H1 (cell line): ENCODE results near the gene KCNE4. TPM values are rescaled to one million over a fixed set of nuclear protein-coding genes. Genes with fewer than 3 reads are reported as not detected.

ENCODE experiments used
- ATF2 ChIP-seq: IDR thresholded peaks from 2 replicates; pipeline ENCODE4 v1.6.1; 2012; ENCODE audit warnings: low read length, inconsistent platforms
- CHD1 ChIP-seq: IDR thresholded peaks from 2 replicates; pipeline ENCODE4 v1.6.1; 2012; ENCODE audit warnings: low read depth, low read length, improper control_type of control experiment
- CREB1 ChIP-seq: IDR thresholded peaks from 2 replicates; pipeline ENCODE4 v1.6.1; 2012; ENCODE audit warnings: inconsistent platforms
- TEAD4 ChIP-seq: IDR thresholded peaks from 2 replicates; pipeline ENCODE4 v1.6.1; 2012; ENCODE audit warnings: low read depth, low read length, inconsistent platforms, mixed read lengths
- polyA plus RNA-seq, 7 experiments: library from polyadenylated mRNA; depleted of rRNA in 3 of 7; stranded (reverse) in 5 of 7; unstranded in 2 of 7; fragments of >200 nt in 5 of 7; fragments of 200-250 nt in 2 of 7; gene quantifications; 1 replicate in 5 of 7; 2 replicates in 1 of 7; 4 replicates in 1 of 7; pipeline versions ENCODE4 v1.2.1 to v1.2.3, GENCODE V29; 2011 to 2013; ENCODE audit warnings: missing spikeins in 2 of 7, mixed read lengths in 2 of 7
- total RNA-seq: library from RNA; stranded (reverse); fragmentation: NEBNext Ultra II Directional; extraction: Animal tissue kit (Norgen Biotek cat#: 25700); gene quantifications from 2 replicates; pipeline ENCODE4 v1.2.1, GENCODE V29; 2021

KCNE4 gene
- total and polyA plus RNA-seq, 2 of the 8 experiments (the other 6 are each of a cell fraction or from before 2014, with no cell fraction given): 0.08 to 0.09 TPM

GRCh38 chr2:223043164-223043941, 8.6 kb upstream of the KCNE4 start (continued):
- no peak for TF ChIP-seq TEAD4
- no peak for TF ChIP-seq ATF2
- no peak for TF ChIP-seq CHD1
- no peak for TF ChIP-seq CREB1
- TF ChIP-seq, all 59 proteins: peak for 0
